Spleen (tissue), 11 donors: Measurements from ENCODE around the gene FAT3. TPM values are rescaled to one million over a fixed set of nuclear protein-coding genes. Genes with fewer than 3 reads are reported as not detected.

ENCODE experiments used
- DNase-seq: peaks from one replicate; pipeline ENCODE4 v3.0.0-alpha.2; 2020
- H3K27ac ChIP-seq, 8 donors: fragments of 200-600 bp; sonication (generic) in 7 of 8; 1 replicate in 4 of 8; 2 replicates in 4 of 8; pipeline versions ENCODE4 v1.5.0 to v1.8.0; 2016 to 2021; ENCODE audit warnings: inconsistent platforms in 4 of 8, mild to moderate bottlenecking in 4 of 8, moderate library complexity in 1 of 8
- H3K27me3 ChIP-seq, 7 donors: fragments of 200-600 bp; sonication (generic) in 6 of 7; replicated peaks in 1 of 7; 1 replicate in 4 of 7; 2 replicates in 3 of 7; pipeline versions ENCODE4 v1.5.0 to v1.8.0; 2016 to 2021; ENCODE audit warnings: inconsistent platforms in 3 of 7, mild to moderate bottlenecking in 1 of 7
- H3K36me3 ChIP-seq, 6 donors: fragments of 200-600 bp; sonication (generic) in 5 of 6; 1 replicate in 4 of 6; 2 replicates in 2 of 6; pipeline versions ENCODE4 v1.5.0 to v1.8.0; 2016 to 2021; ENCODE audit warnings: inconsistent platforms in 2 of 6
- H3K4me1 ChIP-seq, 6 donors: fragments of 200-600 bp; sonication (generic) in 5 of 6; 1 replicate in 3 of 6; 2 replicates in 3 of 6; pipeline versions ENCODE4 v1.5.0 to v1.8.0; 2016 to 2021; ENCODE audit warnings: inconsistent platforms in 3 of 6
- H3K4me3 ChIP-seq, 8 donors: fragments of 200-600 bp; sonication (generic) in 7 of 8; 1 replicate in 4 of 8; 2 replicates in 4 of 8; pipeline versions ENCODE4 v1.5.0 to v1.8.0; 2016 to 2021; ENCODE audit warnings: inconsistent platforms in 4 of 8, mild to moderate bottlenecking in 4 of 8, moderate library complexity in 2 of 8
- H3K9me3 ChIP-seq, 8 donors: fragments of 200-600 bp; sonication (generic) in 7 of 8; 1 replicate in 4 of 8; 2 replicates in 4 of 8; pipeline versions ENCODE4 v1.5.0 to v1.8.0; 2016 to 2021; ENCODE audit warnings: inconsistent platforms in 4 of 8
- POLR2A ChIP-seq, 3 donors: fragments of 450-650 bp; IDR thresholded peaks; one replicate each; pipeline ENCODE4 v1.5.1; 2017; ENCODE audit warnings: antibody characterized with exemption in 3 of 3, mild to moderate bottlenecking in 1 of 3
- POLR2AphosphoS5 ChIP-seq, 3 donors: sonication (generic); formaldehyde crosslinking; IDR thresholded peaks; one replicate each; pipeline ENCODE4 v1.5.1; 2017; ENCODE audit warnings: antibody characterized with exemption in 3 of 3
- WGBS, 5 donors: extraction: QIAGEN DNeasy Blood & Tissue Kit in 3 of 5; methylation state at CpG; one replicate each; pipeline versions ENCODE4 v1.1.5 to v1.1.7; 2013 to 2018; 5-methylcytosine and 5-hydroxymethylcytosine counted together
- intact Hi-C: fragments of 100-400 bp; cut with DNase I; formaldehyde crosslinking; loops from one replicate; pipeline ENCODE4 v1.15.0; 2023; ENCODE audit warnings: low total_unique reads
- polyA plus RNA-seq, 3 donors: library from polyadenylated mRNA; stranded (reverse); fragments of 200-250 nt; gene quantifications; one replicate each; pipeline ENCODE4 v1.2.1, GENCODE V29; 2013
- total RNA-seq, 7 donors: library from RNA; depleted of rRNA in 3 of 7; stranded (reverse); fragments of >200 nt in 3 of 7; fragmentation: NEBNext Ultra II Directional in 4 of 7; extraction: Animal tissue kit (Norgen Biotek cat#: 25700) in 4 of 7; gene quantifications; one replicate each; pipeline versions ENCODE4 v1.1.0 to v1.2.1, GENCODE V29; 2016 to 2021
- TF ChIP-seq, protein P1 (sequence below), 11 experiments: fragments of 200-600 bp in 7 of 11; fragments of 450-650 bp in 4 of 11; sonication (generic) in 4 of 11; IDR thresholded peaks in 8 of 11; conservative IDR thresholded peaks in 3 of 11; 1 replicate in 7 of 11; 2 replicates in 4 of 11; pipeline versions ENCODE4 v1.4.0 to v1.8.0; 2016 to 2021; ENCODE audit warnings: antibody characterized with exemption in 11 of 11, inconsistent platforms in 4 of 11, mild to moderate bottlenecking in 1 of 11
- donor health status: healthy with polysubstance abuse.
- donor health status: DM: no; HTN: no; CAD: no; lungs with moderate emphysema.
- donor health status: DM: no; HTN: no; CAD: no.
- donor health status: Bipolar disorder and iron deficiency.
- donor health status: healthy.
- donor health status: DM: no; HTN: no; CAD: no.
- donor health status: DM: yes; HTN: yes; CAD: no.

The FAT3 gene
- total and polyA plus RNA-seq, 10 donors: 0.02 to 0.57 (median 0.25) TPM

DNA sequence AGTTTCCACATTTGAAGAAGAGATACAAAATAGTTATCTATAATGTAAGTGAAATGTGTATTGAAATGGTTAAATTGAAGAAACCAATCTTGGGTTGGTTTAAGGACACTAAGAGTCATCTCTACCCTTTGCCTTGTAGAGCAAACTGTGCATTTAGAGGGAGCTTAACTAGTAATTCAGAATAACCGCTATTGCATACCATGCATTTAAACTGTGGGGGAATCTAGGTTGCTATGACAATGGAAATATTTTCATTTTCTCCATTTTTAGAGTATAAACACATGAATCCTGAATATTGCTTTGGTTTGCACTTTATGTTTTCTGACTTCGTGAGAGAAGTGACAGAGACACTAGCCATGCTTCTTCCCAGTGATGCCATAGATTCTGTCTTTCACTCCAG, 39.7 kb downstream of the FAT3 start:
- DNase-seq: no peak
- TF ChIP-seq POLR2A (IDR thresholded peaks at IDR 0.05) (no peak), POLR2AphosphoS5 (IDR thresholded peaks at IDR 0.05) (no peak)
- TF ChIP-seq, protein P1, sequence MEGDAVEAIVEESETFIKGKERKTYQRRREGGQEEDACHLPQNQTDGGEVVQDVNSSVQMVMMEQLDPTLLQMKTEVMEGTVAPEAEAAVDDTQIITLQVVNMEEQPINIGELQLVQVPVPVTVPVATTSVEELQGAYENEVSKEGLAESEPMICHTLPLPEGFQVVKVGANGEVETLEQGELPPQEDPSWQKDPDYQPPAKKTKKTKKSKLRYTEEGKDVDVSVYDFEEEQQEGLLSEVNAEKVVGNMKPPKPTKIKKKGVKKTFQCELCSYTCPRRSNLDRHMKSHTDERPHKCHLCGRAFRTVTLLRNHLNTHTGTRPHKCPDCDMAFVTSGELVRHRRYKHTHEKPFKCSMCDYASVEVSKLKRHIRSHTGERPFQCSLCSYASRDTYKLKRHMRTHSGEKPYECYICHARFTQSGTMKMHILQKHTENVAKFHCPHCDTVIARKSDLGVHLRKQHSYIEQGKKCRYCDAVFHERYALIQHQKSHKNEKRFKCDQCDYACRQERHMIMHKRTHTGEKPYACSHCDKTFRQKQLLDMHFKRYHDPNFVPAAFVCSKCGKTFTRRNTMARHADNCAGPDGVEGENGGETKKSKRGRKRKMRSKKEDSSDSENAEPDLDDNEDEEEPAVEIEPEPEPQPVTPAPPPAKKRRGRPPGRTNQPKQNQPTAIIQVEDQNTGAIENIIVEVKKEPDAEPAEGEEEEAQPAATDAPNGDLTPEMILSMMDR (IDR thresholded peaks at IDR 0.05 in 8 of 11, conservative IDR thresholded peaks at IDR 0.05 in 3 of 11): no peak
- no peaks in the 10 kb centered on the region for H3K9me3 ChIP-seq
- H3K27ac ChIP-seq: no peak overlapping the region
- no peaks in the 10 kb centered on the region for H3K27me3 ChIP-seq
- intact Hi-C loops: no loop called here
- no peaks in the 10 kb centered on the region for H3K36me3 ChIP-seq
- no peak overlapping the region for H3K4me3 ChIP-seq
- WGBS, 5 donors: 66 to 85% (median 69%) methylated on average over 2 of the region's 2 CpGs
- no peaks in the 10 kb centered on the region for H3K4me1 ChIP-seq

DNA sequence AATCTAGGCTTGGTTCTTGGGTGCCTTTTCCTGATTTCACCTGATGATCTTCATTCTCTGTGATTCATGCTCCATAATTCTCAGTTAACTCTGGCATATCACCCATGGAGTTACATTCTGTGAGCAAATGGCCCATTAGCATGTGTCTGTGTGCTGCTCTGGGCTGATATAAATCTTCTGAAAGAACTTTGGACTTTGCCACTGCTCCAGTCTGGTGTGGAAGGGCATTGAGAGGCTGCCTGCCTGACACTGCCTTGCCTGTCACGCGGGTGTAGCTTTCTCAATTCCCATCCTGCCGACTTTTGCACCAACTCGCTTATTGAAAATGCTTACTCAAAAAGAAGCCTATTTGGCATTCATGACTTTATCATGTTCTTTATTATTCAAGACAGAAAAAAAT, 42.2 kb downstream of the FAT3 start:
- no peaks in the 10 kb centered on the region for H3K36me3 ChIP-seq
- H3K4me1 ChIP-seq: no peaks in the 10 kb centered on the region
- no peak overlapping the region for H3K27ac ChIP-seq
- TF ChIP-seq POLR2AphosphoS5 (IDR thresholded peaks at IDR 0.05): no peak
- TF ChIP-seq POLR2A (IDR thresholded peaks at IDR 0.05): no peak
- H3K9me3 ChIP-seq: no peaks in the 10 kb centered on the region
- no peak overlapping the region for H3K4me3 ChIP-seq
- DNase-seq: no peak
- WGBS, 5 donors: 85 to 91% (median 90%) methylated on average over 4 of the region's 4 CpGs
- intact Hi-C loops: no loop called here
- H3K27me3 ChIP-seq: no peaks in the 10 kb centered on the region

DNA sequence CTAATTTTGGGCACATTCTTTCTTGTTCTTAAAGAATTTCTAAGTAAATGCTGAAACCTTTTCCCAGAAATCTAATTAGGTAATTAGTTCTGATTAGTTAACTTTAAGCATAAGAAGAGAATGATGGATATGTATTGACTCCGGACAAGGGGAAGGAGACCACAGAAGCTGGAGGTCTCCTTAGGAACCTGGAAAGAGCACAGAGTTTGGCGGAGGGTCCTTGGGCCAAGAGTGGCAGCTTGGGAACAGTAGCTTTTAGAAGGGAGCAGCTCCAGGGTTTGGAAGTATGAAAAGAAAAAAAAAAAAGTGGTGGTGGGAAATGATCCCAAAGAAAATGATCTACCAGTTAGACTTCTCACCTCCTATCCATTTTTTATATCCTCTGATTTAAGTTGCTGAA, 42.7 kb downstream of the FAT3 start:
- DNase-seq: no peak
- no peak for TF ChIP-seq POLR2AphosphoS5 (IDR thresholded peaks at IDR 0.05)
- TF ChIP-seq, protein P1 (IDR thresholded peaks at IDR 0.05 in 8 of 11, conservative IDR thresholded peaks at IDR 0.05 in 3 of 11): no peak
- no peak for TF ChIP-seq POLR2A (IDR thresholded peaks at IDR 0.05)
- H3K9me3 ChIP-seq: no peaks in the 10 kb centered on the region
- WGBS, 5 donors: 85 to 94% (median 93%) methylated on average over 2 of the region's 2 CpGs
- H3K27ac ChIP-seq: no peak overlapping the region
- intact Hi-C loops: no loop called here
- no peaks in the 10 kb centered on the region for H3K4me1 ChIP-seq
- no peaks in the 10 kb centered on the region for H3K27me3 ChIP-seq
- H3K4me3 ChIP-seq: no peak overlapping the region
- H3K36me3 ChIP-seq: no peaks in the 10 kb centered on the region

DNA sequence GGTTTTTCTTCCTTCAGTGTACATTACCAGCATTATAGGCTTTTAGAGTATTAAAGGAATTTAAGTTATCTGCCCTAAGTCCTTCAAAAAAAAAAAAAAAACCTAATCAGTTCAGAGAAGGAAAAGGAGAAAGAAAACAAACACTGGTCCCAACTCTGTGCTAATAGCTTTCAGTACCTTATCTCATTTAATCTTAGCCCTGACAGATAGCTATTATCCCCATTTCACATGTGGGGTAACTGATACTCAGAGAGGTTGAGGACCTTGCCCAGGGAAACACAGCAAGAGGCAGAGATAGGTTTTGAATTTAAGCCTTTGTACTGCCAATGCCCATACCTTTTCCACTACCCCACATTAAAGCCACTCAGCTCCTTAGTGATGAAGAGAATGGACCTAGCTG, 43.4 kb downstream of the FAT3 start:
- no peaks in the 10 kb centered on the region for H3K4me1 ChIP-seq
- no peak for DNase-seq
- H3K4me3 ChIP-seq: no peak overlapping the region
- no peak overlapping the region for H3K27ac ChIP-seq
- TF ChIP-seq, protein P1 (IDR thresholded peaks at IDR 0.05 in 8 of 11, conservative IDR thresholded peaks at IDR 0.05 in 3 of 11): no peak
- TF ChIP-seq POLR2A (IDR thresholded peaks at IDR 0.05) (no peak), POLR2AphosphoS5 (IDR thresholded peaks at IDR 0.05) (no peak)
- no peaks in the 10 kb centered on the region for H3K9me3 ChIP-seq
- no peaks in the 10 kb centered on the region for H3K36me3 ChIP-seq
- no peaks in the 10 kb centered on the region for H3K27me3 ChIP-seq
- intact Hi-C loops: no loop called here

DNA sequence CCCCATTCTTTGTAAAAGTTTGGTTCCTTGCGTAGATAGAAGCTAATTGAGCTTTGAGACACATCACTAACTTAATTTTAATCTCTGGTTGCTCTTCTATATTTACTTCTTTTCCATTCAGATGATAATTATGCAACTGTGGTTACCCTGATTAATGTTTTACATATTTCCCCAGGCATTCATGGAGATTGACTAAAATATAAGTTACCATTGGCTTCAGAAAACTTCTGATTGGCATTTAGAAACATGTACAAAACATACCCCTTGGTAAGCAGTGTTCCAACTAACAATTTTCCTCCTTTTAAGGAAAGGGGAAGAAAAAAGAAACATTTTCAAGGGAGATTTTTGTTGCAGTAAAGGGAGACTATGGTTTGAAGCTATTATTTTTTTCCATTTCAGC, 43.9 kb downstream of the FAT3 start:
- DNase-seq: no peak
- TF ChIP-seq, protein P1 (IDR thresholded peaks at IDR 0.05 in 8 of 11, conservative IDR thresholded peaks at IDR 0.05 in 3 of 11): no peak
- no peak for TF ChIP-seq POLR2A (IDR thresholded peaks at IDR 0.05)
- no peak for TF ChIP-seq POLR2AphosphoS5 (IDR thresholded peaks at IDR 0.05)
- Histone ChIP-seq H3K4me3 (no peak overlapping the region), H3K27ac (no peak overlapping the region), H3K27me3 (no peaks in the 10 kb centered on the region), H3K4me1 (no peaks in the 10 kb centered on the region), H3K36me3 (no peaks in the 10 kb centered on the region), H3K9me3 (no peaks in the 10 kb centered on the region)
- 69 to 82% (median 71%) methylated on average over 1 of the region's 1 CpG for WGBS, 5 donors
- intact Hi-C loops: no loop called here
